AG09309 (cell line): ENCODE data around the gene CHRNA4.

Experiments used
- DNase-seq: peaks from one replicate; pipeline ENCODE4 v3.0.0-alpha.2; 2010; ENCODE audit warnings: low read depth
- H3K4me3 ChIP-seq: 2 replicates; pipeline ENCODE4 v1.5.1; 2011; ENCODE audit warnings: mild to moderate bottlenecking, low read depth, low read length, moderate library complexity; ENCODE audit not compliant: control insufficient read depth
- CTCF ChIP-seq: IDR thresholded peaks from 2 replicates; pipeline ENCODE4 v1.5.1; 2011; ENCODE audit warnings: mild to moderate bottlenecking, low read depth, low read length, inconsistent platforms; ENCODE audit not compliant: insufficient read depth, control insufficient read depth; ENCODE audit errors: missing control alignments

CHRNA4 gene

GRCh38 chr20:63377256-63377941 lies 16.2 kb upstream of the CHRNA4 start:
- TF ChIP-seq CTCF, result no peak
- H3K4me3 ChIP-seq, result no peak overlapping the region
- no peak for DNase-seq

- H3K4me3 ChIP-seq, result no peak overlapping the region
- DNase-seq, result no peak
- no peak for TF ChIP-seq CTCF
Measured at GRCh38 chr20:63376283-63377250, 15.4 kb upstream of the CHRNA4 start.

- no peak overlapping the region for H3K4me3 ChIP-seq
- no peak for TF ChIP-seq CTCF
- DNase-seq, result no peak
Measured at GRCh38 chr20:63375438-63375837, 14.3 kb upstream of the CHRNA4 start.

- H3K4me3 ChIP-seq, result no peak overlapping the region
- no peak for DNase-seq
- TF ChIP-seq CTCF, result no peak
Measured at GRCh38 chr20:63374504-63374903, 13.4 kb upstream of the CHRNA4 start.

- DNase-seq, result no peak
- TF ChIP-seq CTCF, result no peak
- no peak overlapping the region for H3K4me3 ChIP-seq
Measured at GRCh38 chr20:63373996-63374395, 12.8 kb upstream of the CHRNA4 start.

GRCh38 chr20:63372971-63373885 lies 12.1 kb upstream of the CHRNA4 start:
- H3K4me3 ChIP-seq, result no peak overlapping the region
- TF ChIP-seq CTCF, result no peak
- no peak for DNase-seq
